Upper lobe of left lung (tissue), 4 donors: Measurements from ENCODE around the gene DISC1.
"Not testable (repeated sequence)": the region's sequence is repeated elsewhere in the genome, so short reads cannot be mapped to it uniquely, and the experiment has no call there.

ENCODE experiments used
- CTCF ChIP-seq, 6 experiments: fragments of 450-650 bp in 4 of 6; fragments of 200-600 bp in 2 of 6; sonication (generic) in 2 of 6; IDR thresholded peaks; one replicate each; pipeline ENCODE4 v1.5.1; 2016 to 2019; ENCODE audit warnings: antibody characterized with exemption in 6 of 6
- POLR2A ChIP-seq, 4 donors: fragments of 450-650 bp; IDR thresholded peaks; one replicate each; pipeline ENCODE4 v1.5.1; 2016 to 2017; ENCODE audit warnings: antibody characterized with exemption in 4 of 4, mild to moderate bottlenecking in 2 of 4
- POLR2AphosphoS5 ChIP-seq, 2 donors: sonication (generic); formaldehyde crosslinking; IDR thresholded peaks; one replicate each; pipeline ENCODE4 v1.5.1; 2017; ENCODE audit warnings: antibody characterized with exemption in 2 of 2

- TF ChIP-seq CTCF, POLR2A, POLR2AphosphoS5 (IDR thresholded peaks at IDR 0.05): not testable (repeated sequence)
Measured at GRCh38 chr1:231669864-231670621, 43.5 kb downstream of the DISC1 start.
